NCI-H748 treated with DMSO at 0.1 percent for 48 hours (cell line): ENCODE measurements around the gene MDGA2.
"Not testable (repeated sequence)": the region's sequence is repeated elsewhere in the genome, so short reads cannot be mapped to it uniquely, and the experiment has no call there.

Experiments
- DNase-seq: peaks from one replicate; lab custom pipeline; 2025; lab: John Stamatoyannopoulos, UW

MDGA2 gene

GRCh38 chr14:47235619-47236018, 439.8 kb downstream of the MDGA2 start:
- no peak for DNase-seq

DNA sequence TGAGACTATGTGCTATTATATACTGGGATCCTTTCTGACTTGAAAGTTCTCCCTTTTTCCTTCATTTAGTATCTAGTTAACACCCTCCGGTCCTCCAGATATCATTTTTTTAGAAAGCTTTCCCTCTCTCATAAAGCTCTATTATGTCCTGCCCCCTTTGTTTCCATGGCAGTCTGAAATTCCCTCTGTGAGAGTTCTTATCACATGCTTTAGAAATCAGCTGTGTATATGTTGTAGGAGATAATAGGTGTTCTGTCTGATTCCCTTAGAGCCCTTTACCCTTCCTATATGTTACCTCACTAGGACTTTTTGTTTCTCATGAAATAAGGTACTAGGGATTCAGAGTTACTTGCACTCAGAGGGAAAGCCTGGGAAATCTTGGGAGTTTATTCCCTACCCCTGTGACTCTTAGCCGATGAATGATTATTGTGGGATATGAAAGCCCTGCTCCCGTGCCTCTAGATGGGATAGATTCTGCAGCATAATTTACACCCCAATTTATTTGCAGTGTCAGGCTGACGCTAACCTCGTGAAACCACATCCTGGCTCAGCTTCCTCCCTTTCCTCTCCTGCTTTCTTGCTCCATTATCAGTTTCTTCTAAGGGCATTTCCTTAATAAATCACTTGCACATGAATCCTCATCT, 448.4 kb downstream of the MDGA2 start:
- no peak for DNase-seq

- DNase-seq = no peak
These were observed 451.7 kb downstream of the MDGA2 start for GRCh38 chr14:47223656-47224055.

DNA sequence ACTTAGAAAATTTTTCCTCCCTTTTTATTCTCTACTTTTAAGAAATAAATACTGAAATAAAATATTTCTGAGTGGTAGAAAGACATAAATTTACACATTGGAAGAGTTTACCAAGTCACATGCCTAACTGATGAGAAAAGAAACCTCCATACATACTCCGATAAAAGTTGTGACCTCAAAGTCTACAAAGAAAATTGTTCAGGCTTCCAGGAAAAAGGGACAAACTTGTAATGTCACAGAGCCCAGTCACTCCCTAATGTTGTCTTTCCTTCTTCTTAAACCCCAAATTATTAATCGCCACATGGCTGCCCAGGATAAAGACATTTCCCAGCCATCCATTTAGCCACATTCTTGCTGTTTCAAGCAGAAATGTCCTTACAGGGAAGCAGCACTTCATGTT, 455.3 kb downstream of the MDGA2 start:
- DNase-seq = no peak

- no peak for DNase-seq
These were observed 464.1 kb downstream of the MDGA2 start for GRCh38 chr14:47211263-47211662.

DNA sequence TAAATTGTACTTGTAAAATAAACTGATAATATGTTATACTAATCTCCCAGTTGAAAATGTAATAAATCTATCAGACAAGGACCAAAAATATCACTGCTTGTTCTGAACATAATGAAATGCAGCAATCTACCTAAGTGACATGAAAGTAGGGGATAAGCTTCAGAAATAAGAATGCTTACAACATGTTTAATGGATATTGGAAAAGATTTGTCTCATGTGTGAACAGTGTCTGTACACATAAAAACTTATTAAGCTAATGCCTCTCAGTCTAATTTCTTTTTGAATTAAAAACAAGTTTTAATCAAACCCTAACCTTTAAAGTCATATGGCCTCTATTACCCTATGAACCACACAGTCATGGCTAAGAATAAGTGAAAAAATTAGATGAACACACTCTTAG, 465.3 kb downstream of the MDGA2 start:
- DNase-seq = no peak

DNA sequence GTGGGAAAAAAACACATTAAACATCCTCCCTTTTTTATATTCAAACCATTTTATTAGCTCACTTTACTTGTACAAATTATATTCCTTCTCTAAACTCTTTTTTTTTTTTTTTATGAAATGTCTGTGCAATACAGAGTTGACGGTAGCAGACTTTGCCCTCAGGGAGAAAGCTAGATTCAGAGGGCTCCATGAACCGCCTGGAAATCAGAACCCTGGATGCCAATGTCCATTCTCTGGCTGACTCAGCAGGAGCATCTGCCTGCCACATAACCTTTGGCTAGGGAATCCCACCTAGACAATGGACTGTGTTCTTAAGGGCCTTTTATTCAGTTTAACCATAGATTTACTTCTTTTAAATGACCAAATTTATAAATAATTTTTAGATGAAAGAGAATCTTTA, 467.0 kb downstream of the MDGA2 start:
- DNase-seq = no peak

- DNase-seq = no peak
These were observed 467.8 kb downstream of the MDGA2 start for GRCh38 chr14:47207617-47208016.

GRCh38 chr14:47200740-47201139, 474.7 kb downstream of the MDGA2 start:
- no peak for DNase-seq

- no peak for DNase-seq
These were observed 479.8 kb downstream of the MDGA2 start for GRCh38 chr14:47195582-47195981.

DNA sequence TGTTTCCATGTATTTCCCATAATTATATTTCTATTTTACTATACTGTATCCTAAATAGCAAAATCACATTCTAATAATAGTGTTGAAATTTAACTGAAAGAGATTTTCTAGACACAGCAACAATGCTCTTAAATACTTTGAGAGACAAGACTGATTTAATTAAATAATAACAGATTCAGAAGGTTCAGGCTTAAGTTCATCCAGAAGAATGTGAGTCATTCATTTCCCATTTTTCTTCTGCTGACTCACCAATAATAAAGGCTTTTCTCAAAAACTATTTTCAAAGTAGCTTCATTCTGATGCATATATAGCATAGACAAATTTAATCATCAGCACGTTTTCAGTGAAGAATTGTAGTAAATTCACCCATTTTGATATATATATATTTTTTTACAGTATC, 481.4 kb downstream of the MDGA2 start:
- DNase-seq = no peak

DNA sequence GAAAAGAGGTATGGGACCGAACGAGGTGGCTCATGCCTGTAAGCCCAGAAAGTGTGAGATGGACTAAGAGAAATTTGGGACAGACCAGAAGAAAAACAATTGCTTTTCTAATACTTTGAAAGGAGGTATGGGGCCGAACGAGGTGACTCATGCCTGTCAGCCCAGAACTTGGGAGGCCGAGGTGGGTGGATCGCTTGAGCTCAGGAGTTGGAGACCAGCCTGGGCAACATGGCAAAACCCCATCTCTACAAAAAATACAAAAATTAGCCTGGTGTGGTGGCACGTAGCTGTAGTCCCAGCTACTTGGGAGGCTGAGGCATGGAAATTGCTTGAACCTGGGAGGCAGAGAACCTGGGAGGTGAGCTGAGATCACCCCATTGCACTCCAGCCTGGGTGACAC, 483.2 kb downstream of the MDGA2 start:
- DNase-seq = not testable (repeated sequence)

DNA sequence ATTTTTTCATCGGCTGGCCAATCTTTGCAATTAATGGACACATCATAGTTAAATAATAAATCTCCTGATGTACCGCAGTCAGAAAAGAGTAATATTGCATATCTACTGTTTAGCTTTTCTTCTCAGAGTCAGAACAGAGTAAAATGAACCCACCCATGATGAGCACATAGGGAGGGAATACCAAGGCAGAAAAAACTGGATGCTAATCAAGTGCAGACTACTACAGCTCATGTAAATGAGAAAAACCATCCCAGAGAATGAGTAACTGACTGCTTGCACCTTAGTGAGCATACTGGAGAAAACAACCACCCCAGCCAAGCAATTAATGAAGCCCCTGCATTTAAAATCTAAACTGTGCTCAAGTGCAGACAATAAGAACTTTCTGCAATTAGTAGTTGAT, 483.7 kb downstream of the MDGA2 start:
- no peak for DNase-seq

- no peak for DNase-seq
These were observed 485.4 kb downstream of the MDGA2 start for GRCh38 chr14:47189911-47190484.

GRCh38 chr14:47186486-47186885, 488.9 kb downstream of the MDGA2 start:
- DNase-seq = no peak

DNA sequence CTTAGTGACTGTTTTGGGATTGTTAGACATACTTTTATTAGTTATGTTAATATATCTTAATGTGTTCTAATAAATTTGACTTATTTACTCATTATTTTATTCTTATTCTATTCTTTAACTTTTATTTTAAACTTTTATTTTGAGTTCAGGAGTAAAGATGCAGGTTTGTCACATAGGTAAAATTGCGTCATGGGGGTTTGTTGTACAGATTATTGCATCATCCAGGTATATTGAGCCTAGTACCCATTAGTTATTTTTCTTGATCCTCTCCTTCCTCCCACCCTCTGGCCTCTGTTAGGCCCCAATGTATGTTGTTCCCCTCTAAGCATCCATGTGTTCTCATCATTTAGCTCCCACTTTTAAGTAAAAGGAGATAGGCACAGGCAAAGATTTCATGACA, 495.5 kb downstream of the MDGA2 start:
- no peak for DNase-seq

- not testable (repeated sequence) for DNase-seq
These were observed 503.5 kb downstream of the MDGA2 start for GRCh38 chr14:47171896-47172295.

DNA sequence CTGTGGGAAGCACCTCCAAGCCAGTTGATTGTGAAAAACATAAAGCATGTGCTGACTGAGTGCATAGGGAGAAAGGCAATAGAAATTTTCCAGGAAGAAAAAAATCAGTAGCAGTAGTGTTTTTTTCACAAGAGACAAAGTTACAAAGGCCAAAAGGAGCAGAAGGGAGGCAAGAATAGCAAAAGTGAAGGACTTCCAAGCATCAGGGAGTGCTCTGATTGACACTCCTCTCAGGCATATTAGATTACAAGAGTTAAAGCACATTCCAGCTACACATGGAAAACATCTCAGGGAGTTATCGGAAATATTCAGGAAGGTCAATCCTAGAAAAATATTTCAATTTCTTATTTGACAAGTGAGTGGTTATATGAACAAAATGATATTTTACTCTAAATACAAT, 508.0 kb downstream of the MDGA2 start:
- no peak for DNase-seq

DNA sequence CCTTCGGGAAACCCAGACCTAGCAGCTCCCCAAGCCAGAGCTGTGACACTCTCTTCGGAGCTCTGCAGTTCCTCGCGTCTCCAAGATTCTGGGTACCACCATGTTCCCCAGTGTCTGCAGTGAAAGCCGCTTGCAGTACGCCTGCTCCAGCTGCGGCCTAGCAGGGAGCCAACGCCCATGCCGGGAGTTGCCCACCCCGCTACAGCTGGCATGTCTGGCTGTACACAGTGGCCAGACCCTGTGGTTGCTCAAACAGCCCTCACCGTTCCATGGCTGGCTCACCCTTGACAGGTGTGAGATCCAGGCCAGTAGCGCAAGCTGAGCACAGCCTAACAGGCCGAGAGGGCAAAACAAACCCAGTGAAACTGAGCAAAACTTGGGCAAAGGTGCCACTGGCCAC, 520.0 kb downstream of the MDGA2 start:
- no peak for DNase-seq

GRCh38 chr14:47154276-47154797, 521.1 kb downstream of the MDGA2 start:
- no peak for DNase-seq

- no peak for DNase-seq
These were observed 521.7 kb downstream of the MDGA2 start for GRCh38 chr14:47153746-47154145.

GRCh38 chr14:47150267-47150666, 525.1 kb downstream of the MDGA2 start:
- DNase-seq = no peak

GRCh38 chr14:47149326-47149725, 526.1 kb downstream of the MDGA2 start:
- DNase-seq = no peak

- DNase-seq = no peak
These were observed 526.7 kb downstream of the MDGA2 start for GRCh38 chr14:47148686-47149085.
